LHCN-M2 (cell line): Measurements from ENCODE around the gene VILL. TPM values are rescaled to one million over a fixed set of nuclear protein-coding genes. Genes with fewer than 3 reads are reported as not detected.
"Not testable (repeated sequence)": the region's sequence is repeated elsewhere in the genome, so short reads cannot be mapped to it uniquely, and the experiment has no call there.

Experiments used
- DNase-seq: peaks from one replicate; pipeline ENCODE4 v3.0.0-alpha.2; 2012; ENCODE audit warnings: low read depth
- total RNA-seq: library from RNA; depleted of rRNA; stranded (reverse); fragments of >200 nt; gene quantifications from 2 replicates; pipeline ENCODE4 v1.2.3, GENCODE V29; 2014

VILL gene
- total RNA-seq, 1 experiment from 2014 or later: 8.8 TPM

GRCh38 chr3:37963016-37963415 lies 27.6 kb upstream of the VILL start:
- peak; percentile 70 for DNase-seq

GRCh38 chr3:37963635-37964034 lies 27.0 kb upstream of the VILL start:
- DNase-seq: no peak

GRCh38 chr3:37964146-37964545 lies 26.4 kb upstream of the VILL start:
- DNase-seq: no peak

GRCh38 chr3:37964716-37965115 lies 25.9 kb upstream of the VILL start:
- DNase-seq: no peak

GRCh38 chr3:37967260-37967881 lies 23.2 kb upstream of the VILL start:
- peak; percentile 68 for DNase-seq

GRCh38 chr3:37968199-37968598 lies 22.4 kb upstream of the VILL start:
- no peak for DNase-seq

- DNase-seq: peak; percentile 84
Measured at GRCh38 chr3:37968813-37969595, 21.6 kb upstream of the VILL start.

GRCh38 chr3:37969596-37970100 lies 20.9 kb upstream of the VILL start:
- peak; percentile 96 for DNase-seq

GRCh38 chr3:37970802-37971201 lies 19.8 kb upstream of the VILL start:
- peak; percentile 27 for DNase-seq

GRCh38 chr3:37971467-37971866 lies 19.1 kb upstream of the VILL start:
- no peak for DNase-seq

GRCh38 chr3:37972056-37972455 lies 18.5 kb upstream of the VILL start:
- not testable (repeated sequence) for DNase-seq

- DNase-seq: no peak
Measured at GRCh38 chr3:37973246-37974054, 17.1 kb upstream of the VILL start.

GRCh38 chr3:37974121-37975083 lies 16.2 kb upstream of the VILL start:
- DNase-seq: peak; percentile 75

- DNase-seq: no peak
Measured at GRCh38 chr3:37979541-37980461, 10.8 kb upstream of the VILL start.

GRCh38 chr3:37980462-37981347 lies 9.9 kb upstream of the VILL start:
- DNase-seq: peak; percentile 55

GRCh38 chr3:37981348-37981664 lies 9.3 kb upstream of the VILL start:
- DNase-seq: peak; percentile 60

- no peak for DNase-seq
Measured at GRCh38 chr3:37982331-37982730, 8.3 kb upstream of the VILL start.

GRCh38 chr3:37984051-37984450 lies 6.5 kb upstream of the VILL start:
- DNase-seq: no peak

- no peak for DNase-seq
Measured at GRCh38 chr3:37984596-37984995, 6.0 kb upstream of the VILL start.
